ENCODE data around the gene MYOM3. TPM values are rescaled to one million over a fixed set of nuclear protein-coding genes. Genes with fewer than 3 reads are reported as not detected.

Gene MYOM3
- total and polyA plus RNA-seq, 2 of the 13 experiments (the other 11 are each of a cell fraction or from before 2014, with no cell fraction given), result 5.8 to 15.3 TPM

DNA sequence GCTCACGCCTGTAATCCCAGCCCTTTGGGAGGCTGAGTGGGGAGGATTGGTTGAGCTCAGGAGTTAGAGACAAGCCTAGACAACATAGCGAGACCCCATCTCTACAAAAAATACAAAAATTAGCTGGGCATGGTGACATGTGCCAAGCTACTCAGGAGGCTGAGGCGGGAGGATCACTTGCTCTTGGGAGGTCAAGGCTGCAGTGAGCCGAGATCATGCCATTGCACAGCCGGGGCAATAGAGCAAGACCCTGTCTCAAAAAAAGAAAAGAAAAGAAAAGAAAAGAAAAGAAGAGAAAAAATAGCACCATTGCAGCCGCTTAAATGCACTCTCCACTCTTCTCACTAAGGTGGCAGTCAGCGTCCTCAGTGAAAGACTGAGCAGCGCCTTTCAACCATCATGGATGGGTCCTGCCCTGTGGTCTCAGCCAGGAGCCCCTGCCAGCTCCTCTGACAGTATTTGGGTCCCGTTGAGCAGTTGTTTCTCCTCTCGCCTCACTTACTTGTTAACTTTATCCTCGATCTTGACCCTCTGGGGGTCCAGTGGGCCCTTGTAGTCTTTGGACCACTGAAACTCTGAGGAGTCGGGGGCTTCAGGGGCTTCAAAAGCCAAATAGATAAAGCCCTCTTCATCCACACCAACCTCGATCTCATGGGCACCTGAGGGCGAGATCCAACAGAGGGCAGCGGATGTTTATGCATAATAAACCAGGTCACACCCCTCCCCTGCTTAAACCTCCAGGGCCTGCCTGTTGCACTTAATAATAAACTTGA, 36.9 kb downstream of the MYOM3 start:
- intact Hi-C loops (cut with micrococcal nuclease; ENCODE audit: unreplicated experiment) (no loop called here), in situ Hi-C loops (cut with HindIII; ENCODE audit: extremely low pct_ligation_motif_present, low pct_unique_long_range_greater_than_20kb) (loop anchor here (5.0 to 10.0 kb wide), 2 partner anchors 32 to 320 kb away; no protein-coding TSS in a partner anchor)

GRCh38 chr1:24074196-24074595, 37.7 kb downstream of the MYOM3 start:
- POLR2A ChIA-PET, result no interaction called here
- CTCF ChIA-PET (ENCODE audit: low intra/inter-chr PET ratio, low total read pairs), result no interaction called here
- no peaks in the 10 kb centered on the region for H3K79me2 ChIP-seq (ENCODE audit: insufficient read depth, low read length)
- TF ChIP-seq ZNF414 (CRISPR knock-in tag; IDR thresholded peaks at IDR 0.05) (no peak), ELF3 (CRISPR knock-in tag; IDR thresholded peaks at IDR 0.05) (no peak), MAFG (CRISPR knock-in tag; IDR thresholded peaks at IDR 0.05) (no peak), ZNF275 (CRISPR knock-in tag; IDR thresholded peaks at IDR 0.05; ENCODE audit: borderline replicate concordance) (no peak), SIX1 (CRISPR knock-in tag; IDR thresholded peaks at IDR 0.05; ENCODE audit: borderline replicate concordance) (no peak), NFIC (IDR thresholded peaks at IDR 0.05; ENCODE audit: low read length) (no peak), CEBPB (IDR thresholded peaks at IDR 0.05; ENCODE audit: borderline replicate concordance, low read depth, low read length) (no peak), ZBTB46 (CRISPR knock-in tag; IDR thresholded peaks at IDR 0.05; ENCODE audit: borderline replicate concordance) (no peak)

More for the DNA sequence above, 36.9 kb downstream of the MYOM3 start:
- Histone ChIP-seq H3K27me3 (ENCODE audit: control insufficient read depth in 1 of 2, insufficient read depth in 2 of 2, low read length in 2 of 2) (no peaks in the 10 kb centered on the region), H3K9me3 (ENCODE audit: low read length) (no peaks in the 10 kb centered on the region), H3K9ac (ENCODE audit: insufficient read depth, low read depth, low read length) (no peak overlapping the region), H3K4me2 (ENCODE audit: low read depth, low read length) (no peak overlapping the region), H4K20me1 (ENCODE audit: insufficient read depth, low read length) (no peaks in the 10 kb centered on the region), H2AFZ (ENCODE audit: low read length) (no peak overlapping the region), H3K36me3 (replicated peaks in 1 of 2; ENCODE audit: control insufficient read depth in 1 of 2, insufficient read depth in 2 of 2, low read length in 2 of 2) (peaks cover 3 to 4% of the 10 kb centered on the region in 2 experiments; a peak in 4 of 5 replicates), H3K4me3 (replicated peaks in 1 of 3; ENCODE audit: insufficient read depth in 1 of 3, low read depth in 2 of 3, low read length in 3 of 3) (no peak overlapping the region), H3K27ac (ENCODE audit: extremely low read length, insufficient read depth, low read length) (no peak overlapping the region), H3K4me1 (ENCODE audit: insufficient read depth, low read length) (no peaks in the 10 kb centered on the region), H3K79me2 (ENCODE audit: insufficient read depth, low read length) (no peaks in the 10 kb centered on the region)
- FAIRE-seq, result no peak
- WGBS (ENCODE audit: low lambda C conversion rate), result 92% methylated on average over 15 of the region's 15 CpGs
- ChIA-PET POLR2A (no interaction called here), CTCF (ENCODE audit: low intra/inter-chr PET ratio, low total read pairs) (no interaction called here)
- DNase-seq (ENCODE audit: low spot score), result no peak
- ATAC-seq, result no peak
- BruUV-seq (replicated peaks), result no TSS peak
- TF ChIP-seq, protein P1, sequence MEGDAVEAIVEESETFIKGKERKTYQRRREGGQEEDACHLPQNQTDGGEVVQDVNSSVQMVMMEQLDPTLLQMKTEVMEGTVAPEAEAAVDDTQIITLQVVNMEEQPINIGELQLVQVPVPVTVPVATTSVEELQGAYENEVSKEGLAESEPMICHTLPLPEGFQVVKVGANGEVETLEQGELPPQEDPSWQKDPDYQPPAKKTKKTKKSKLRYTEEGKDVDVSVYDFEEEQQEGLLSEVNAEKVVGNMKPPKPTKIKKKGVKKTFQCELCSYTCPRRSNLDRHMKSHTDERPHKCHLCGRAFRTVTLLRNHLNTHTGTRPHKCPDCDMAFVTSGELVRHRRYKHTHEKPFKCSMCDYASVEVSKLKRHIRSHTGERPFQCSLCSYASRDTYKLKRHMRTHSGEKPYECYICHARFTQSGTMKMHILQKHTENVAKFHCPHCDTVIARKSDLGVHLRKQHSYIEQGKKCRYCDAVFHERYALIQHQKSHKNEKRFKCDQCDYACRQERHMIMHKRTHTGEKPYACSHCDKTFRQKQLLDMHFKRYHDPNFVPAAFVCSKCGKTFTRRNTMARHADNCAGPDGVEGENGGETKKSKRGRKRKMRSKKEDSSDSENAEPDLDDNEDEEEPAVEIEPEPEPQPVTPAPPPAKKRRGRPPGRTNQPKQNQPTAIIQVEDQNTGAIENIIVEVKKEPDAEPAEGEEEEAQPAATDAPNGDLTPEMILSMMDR (CRISPR knock-in tag; IDR thresholded peaks at IDR 0.05), result 0 out of 2 replicates have a peak, but pooled peaks have one; percentile 13
- TF ChIP-seq DNMT3B (CRISPR knock-in tag; conservative IDR thresholded peaks at IDR 0.05), result no peak

More at GRCh38 chr1:24074196-24074595, 37.7 kb downstream of the MYOM3 start:
- no peak overlapping the region for H3K9ac ChIP-seq (ENCODE audit: insufficient read depth, low read depth, low read length)
- H3K9me3 ChIP-seq (ENCODE audit: low read length), result no peaks in the 10 kb centered on the region
- no peaks in the 10 kb centered on the region for H4K20me1 ChIP-seq (ENCODE audit: insufficient read depth, low read length)
- no CpG with 5 or more reads among the region's 5 CpGs for WGBS (ENCODE audit: low lambda C conversion rate)
- FAIRE-seq (no peak), ATAC-seq (no peak; the same call in 2 of the 3 replicates), DNase-seq (ENCODE audit: low spot score) (no peak)
- no peak overlapping the region for H2AFZ ChIP-seq (ENCODE audit: low read length)
- intact Hi-C loops (cut with micrococcal nuclease; ENCODE audit: unreplicated experiment), result no loop called here
- peaks cover 0 to 1% of the 10 kb centered on the region in 2 experiments; a peak in 2 of 5 replicates for H3K36me3 ChIP-seq (replicated peaks in 1 of 2; ENCODE audit: control insufficient read depth in 1 of 2, insufficient read depth in 2 of 2, low read length in 2 of 2)
- BruUV-seq (replicated peaks), result no TSS peak
- H3K4me1 ChIP-seq (ENCODE audit: insufficient read depth, low read length), result no peaks in the 10 kb centered on the region
- in situ Hi-C loops (cut with HindIII; ENCODE audit: extremely low pct_ligation_motif_present, low pct_unique_long_range_greater_than_20kb), result loop anchor here (5.0 to 10.0 kb wide), 2 partner anchors 33 to 321 kb away; no protein-coding TSS in a partner anchor
- no peak overlapping the region for H3K4me2 ChIP-seq (ENCODE audit: low read depth, low read length)
- H3K27me3 ChIP-seq (ENCODE audit: control insufficient read depth in 1 of 2, insufficient read depth in 2 of 2, low read length in 2 of 2), result no peaks in the 10 kb centered on the region
- no peak overlapping the region for H3K4me3 ChIP-seq (replicated peaks in 1 of 3; ENCODE audit: insufficient read depth in 1 of 3, low read depth in 2 of 3, low read length in 3 of 3)
- H3K27ac ChIP-seq (ENCODE audit: extremely low read length, insufficient read depth, low read length), result no peak overlapping the region

Measured in HepG2 (cell line).